H1 (cell line): ENCODE measurements around the gene HS6ST2. TPM values are rescaled to one million over a fixed set of nuclear protein-coding genes. Genes with fewer than 3 reads are reported as not detected.

Experiments used
- CTCF ChIA-PET: fragments of 300-600 bp; sonication (Branson Sonifier 250); formaldehyde crosslinking; loops from one replicate; lab custom pipeline; 2021; ENCODE audit not compliant: partially characterized antibody; lab: Charles Lee
- POLR2A ChIA-PET: fragments of 300-600 bp; sonication (Branson Sonifier 250); formaldehyde crosslinking; loops from one replicate; lab custom pipeline; 2021; ENCODE audit warnings: inconsistent platforms; ENCODE audit not compliant: partially characterized antibody; lab: Charles Lee
- DNase-seq, 2 experiments: peaks; one replicate each; pipeline versions ENCODE4 v3.0.0 to v3.0.0-alpha.2; 2010 to 2022; ENCODE audit warnings: low spot score in 2 of 2, low read depth in 1 of 2, mixed read lengths in 1 of 2
- FAIRE-seq: peaks from 2 replicates; lab custom pipeline; 2011; peaks lifted over from hg19 to GRCh38; lab: Jason Lieb, UNC
- H2AFZ ChIP-seq: 2 replicates; pipeline ENCODE4 v1.8.1; 2012; ENCODE audit warnings: low read length, inconsistent platforms
- H2AK5ac ChIP-seq: 2 replicates; pipeline ENCODE4 v1.6.1; 2013; ENCODE audit warnings: low read depth, low read length
- H2BK120ac ChIP-seq: replicated peaks from 2 replicates; pipeline ENCODE3; 2013; ENCODE audit warnings: low read depth, low read length, inconsistent platforms
- H2BK12ac ChIP-seq: 2 replicates; pipeline ENCODE4 v1.6.1; 2013; ENCODE audit warnings: low read depth, low read length
- H2BK15ac ChIP-seq: 2 replicates; pipeline ENCODE4 v1.6.1; 2013; ENCODE audit warnings: low read length
- H2BK20ac ChIP-seq: 2 replicates; pipeline ENCODE4 v1.6.1; 2013; ENCODE audit warnings: low read length
- H2BK5ac ChIP-seq: 2 replicates; pipeline ENCODE4 v1.6.1; 2013; ENCODE audit warnings: low read depth, low read length
- H3K14ac ChIP-seq: 2 replicates; pipeline ENCODE4 v1.6.1; 2013; ENCODE audit warnings: inconsistent platforms; ENCODE audit not compliant: insufficient read length
- H3K18ac ChIP-seq: 2 replicates; pipeline ENCODE4 v1.6.1; 2013; ENCODE audit warnings: low read length; ENCODE audit errors: extremely low read depth
- H3K23ac ChIP-seq: 2 replicates; pipeline ENCODE4 v1.6.1; 2013; ENCODE audit warnings: inconsistent platforms; ENCODE audit not compliant: insufficient read length
- H3K23me2 ChIP-seq: 2 replicates; pipeline ENCODE4 v1.6.1; 2013; ENCODE audit warnings: low read depth, low read length
- H3K27ac ChIP-seq: 2 replicates; pipeline ENCODE4 v1.6.1; 2011; ENCODE audit warnings: low read depth, low read length, inconsistent platforms
- H3K27me3 ChIP-seq, 4 experiments: replicated peaks in 1 of 4; 1 replicate in 1 of 4; 2 replicates in 3 of 4; pipeline versions ENCODE4 v1.6.1 to v1.8.1; 2011 to 2013; ENCODE audit warnings: low read length in 3 of 4, mild to moderate bottlenecking in 3 of 4, inconsistent platforms in 2 of 4, mixed read lengths in 2 of 4, moderate library complexity in 1 of 4; ENCODE audit not compliant: control insufficient read depth in 3 of 4, insufficient read depth in 3 of 4; ENCODE audit errors: extremely low read depth in 1 of 4
- H3K36me3 ChIP-seq, 4 experiments: 2 replicates each; pipeline versions ENCODE4 v1.6.1 to v1.8.1; 2011 to 2013; ENCODE audit warnings: mild to moderate bottlenecking in 4 of 4, low read length in 3 of 4, moderate library complexity in 2 of 4, control low read depth in 1 of 4, inconsistent platforms in 1 of 4; ENCODE audit not compliant: insufficient read depth in 4 of 4, control insufficient read depth in 2 of 4
- H3K4ac ChIP-seq: replicated peaks from 2 replicates; pipeline ENCODE3; 2013; ENCODE audit warnings: low read length, low read depth, mixed read lengths, inconsistent platforms; ENCODE audit not compliant: insufficient read length
- H3K4me1 ChIP-seq, 4 experiments: replicated peaks in 1 of 4; 1 replicate in 1 of 4; 2 replicates in 3 of 4; pipeline versions ENCODE4 v1.6.1 to v1.8.1; 2011 to 2013; ENCODE audit warnings: low read length in 3 of 4, inconsistent platforms in 2 of 4, mixed read lengths in 1 of 4; ENCODE audit not compliant: insufficient read depth in 4 of 4, control insufficient read depth in 3 of 4
- H3K4me2 ChIP-seq, 2 experiments: 2 replicates each; pipeline versions ENCODE4 v1.6.1 to v1.8.1; 2011 to 2013; ENCODE audit warnings: low read depth in 2 of 2, low read length in 2 of 2, control low read depth in 1 of 2, inconsistent platforms in 1 of 2, mild to moderate bottlenecking in 1 of 2; ENCODE audit not compliant: insufficient read depth in 1 of 2
- H3K4me3 ChIP-seq, 4 experiments: fragments of 200-600, 300-600 bp in 1 of 4; sonication (generic), shearing (Covaris generic), sonication (Bioruptor Twin) in 1 of 4; 2 replicates each; pipeline versions ENCODE4 v1.5.1 to v1.8.1; 2011 to 2016; ENCODE audit warnings: low read length in 4 of 4, low read depth in 3 of 4, control low read depth in 2 of 4, inconsistent platforms in 2 of 4, mild to moderate bottlenecking in 2 of 4, mixed read lengths in 1 of 4, moderate library complexity in 1 of 4; ENCODE audit not compliant: insufficient read depth in 2 of 4; ENCODE audit errors: extremely low read depth in 1 of 4
- H3K56ac ChIP-seq: replicated peaks from 2 replicates; pipeline ENCODE3; 2013; ENCODE audit warnings: low read depth, mild to moderate bottlenecking, mixed read lengths, low read length, inconsistent platforms; ENCODE audit not compliant: insufficient read length
- H3K79me1 ChIP-seq: 2 replicates; pipeline ENCODE4 v1.6.1; 2013; ENCODE audit warnings: low read depth, low read length, control low read depth
- H3K79me2 ChIP-seq, 2 experiments: 2 replicates each; pipeline versions ENCODE4 v1.6.1 to v1.8.1; 2012 to 2013; ENCODE audit warnings: low read length in 2 of 2, mild to moderate bottlenecking in 2 of 2, inconsistent platforms in 1 of 2; ENCODE audit not compliant: insufficient read depth in 2 of 2, control insufficient read depth in 1 of 2
- H3K9ac ChIP-seq, 4 experiments: replicated peaks in 1 of 4; 1 replicate in 1 of 4; 2 replicates in 3 of 4; pipeline versions ENCODE4 v1.6.1 to v1.8.1; 2011 to 2013; ENCODE audit warnings: low read depth in 3 of 4, low read length in 3 of 4, control low read depth in 2 of 4, mild to moderate bottlenecking in 2 of 4, moderate library complexity in 2 of 4, inconsistent platforms in 1 of 4; ENCODE audit errors: extremely low read depth in 1 of 4
- H3K9me3 ChIP-seq, 2 experiments: 2 replicates each; pipeline versions ENCODE4 v1.6.1 to v1.8.1; 2012 to 2013; ENCODE audit warnings: mild to moderate bottlenecking in 2 of 2, moderate library complexity in 2 of 2, control low read depth in 1 of 2, inconsistent platforms in 1 of 2, low read depth in 1 of 2, low read length in 1 of 2, mixed read lengths in 1 of 2; ENCODE audit not compliant: insufficient read depth in 2 of 2
- H4K20me1 ChIP-seq, 2 experiments: replicated peaks in 1 of 2; 2 replicates each; pipeline versions ENCODE3 to v1.8.1; 2011 to 2013; ENCODE audit warnings: inconsistent platforms in 2 of 2, low read length in 2 of 2, mild to moderate bottlenecking in 1 of 2; ENCODE audit not compliant: insufficient read depth in 2 of 2, control insufficient read depth in 1 of 2
- H4K5ac ChIP-seq: 2 replicates; pipeline ENCODE4 v1.6.1; 2013; ENCODE audit warnings: low read length, low read depth, mixed read lengths, inconsistent platforms; ENCODE audit not compliant: insufficient read length
- H4K8ac ChIP-seq: 2 replicates; pipeline ENCODE4 v1.8.0; 2013; ENCODE audit warnings: mild to moderate bottlenecking, moderate library complexity, low read length, inconsistent platforms; ENCODE audit not compliant: insufficient read depth; ENCODE audit errors: extremely low read depth
- H4K91ac ChIP-seq: replicated peaks from 2 replicates; pipeline ENCODE3; 2013; ENCODE audit warnings: low read length, mixed read lengths, inconsistent platforms; ENCODE audit not compliant: insufficient read length
- CHD1 ChIP-seq: IDR thresholded peaks from 2 replicates; pipeline ENCODE4 v1.6.1; 2012; ENCODE audit warnings: low read depth, low read length, improper control_type of control experiment
- HDAC6 ChIP-seq: IDR thresholded peaks from one replicate; pipeline ENCODE4 v1.7.1; 2012; ENCODE audit warnings: low read depth, mild to moderate bottlenecking, inconsistent platforms, low read length, moderate library complexity
- WGBS, 2 experiments: shearing (Covaris generic) in 1 of 2; methylation state at CpG; one replicate each; pipeline versions ENCODE4 v1.1.6 to v1.1.7; 2013 to 2015; ENCODE audit warnings: low lambda C conversion rate in 2 of 2, mixed read lengths in 2 of 2, inconsistent platforms in 1 of 2, low coverage in 1 of 2, missing lambda C conversion rate in 1 of 2; ENCODE audit not compliant: insufficient replicate concordance in 2 of 2, insufficient coverage in 1 of 2, insufficient read length in 1 of 2; ENCODE audit errors: extremely low coverage in 1 of 2, missing lambda C conversion rate in 1 of 2; 5-methylcytosine and 5-hydroxymethylcytosine counted together
- polyA plus RNA-seq, 7 experiments: library from polyadenylated mRNA; depleted of rRNA in 3 of 7; stranded (reverse) in 5 of 7; unstranded in 2 of 7; fragments of >200 nt in 5 of 7; fragments of 200-250 nt in 2 of 7; gene quantifications; 1 replicate in 5 of 7; 2 replicates in 1 of 7; 4 replicates in 1 of 7; pipeline versions ENCODE4 v1.2.1 to v1.2.3, GENCODE V29; 2011 to 2013; ENCODE audit warnings: missing spikeins in 2 of 7, mixed read lengths in 2 of 7
- total RNA-seq: library from RNA; stranded (reverse); fragmentation: NEBNext Ultra II Directional; extraction: Animal tissue kit (Norgen Biotek cat#: 25700); gene quantifications from 2 replicates; pipeline ENCODE4 v1.2.1, GENCODE V29; 2021

The HS6ST2 gene
- total and polyA plus RNA-seq, 2 of the 8 experiments (the other 6 are each of a cell fraction or from before 2014, with no cell fraction given): 3.9 TPM

GRCh38 chrX:132862562-132862961 is 95.9 kb downstream of the HS6ST2 start:
- POLR2A ChIA-PET: no interaction called here
- CTCF ChIA-PET: no interaction called here
- no peak overlapping the region for H2AFZ ChIP-seq

More at GRCh38 chrX:132862562-132862961, 95.9 kb downstream of the HS6ST2 start:
- no peak overlapping the region for H2BK5ac ChIP-seq
- TF ChIP-seq HDAC6: no peak
- no peak for TF ChIP-seq CHD1
- WGBS, 2 experiments: 81% methylated on average over 3 of the region's 3 CpGs; no CpG with 5 or more reads in 1 of the 2 experiments
- no peak overlapping the region for H3K4ac ChIP-seq
- H3K9ac ChIP-seq: no peak overlapping the region
- no peak overlapping the region for H4K8ac ChIP-seq
- no peak for DNase-seq
- no peak overlapping the region for H4K5ac ChIP-seq
- no peak overlapping the region for H3K14ac ChIP-seq
- no peaks in the 10 kb centered on the region for H3K36me3 ChIP-seq
- no peak overlapping the region for H3K56ac ChIP-seq
- H3K4me3 ChIP-seq: no peak overlapping the region
- no peaks in the 10 kb centered on the region for H3K9me3 ChIP-seq
- no peak for FAIRE-seq
- H3K27me3 ChIP-seq: no peaks in the 10 kb centered on the region
- H4K91ac ChIP-seq: no peak overlapping the region
- no peak overlapping the region for H3K23ac ChIP-seq
- H3K4me2 ChIP-seq: no peak overlapping the region
- H3K79me2 ChIP-seq: no peaks in the 10 kb centered on the region
- H2BK15ac ChIP-seq: no peak overlapping the region
- no peak overlapping the region for H2BK20ac ChIP-seq
- no peak overlapping the region for H2BK120ac ChIP-seq
- H3K4me1 ChIP-seq: no peaks in the 10 kb centered on the region
- H3K79me1 ChIP-seq: no peaks in the 10 kb centered on the region
- no peak overlapping the region for H3K18ac ChIP-seq
- no peak overlapping the region for H2AK5ac ChIP-seq
- no peak overlapping the region for H2BK12ac ChIP-seq
- H3K27ac ChIP-seq: no peak overlapping the region
- no peaks in the 10 kb centered on the region for H4K20me1 ChIP-seq
- no peaks in the 10 kb centered on the region for H3K23me2 ChIP-seq
